ENCODE results near the gene ADAP1.

The ADAP1 gene

DNA sequence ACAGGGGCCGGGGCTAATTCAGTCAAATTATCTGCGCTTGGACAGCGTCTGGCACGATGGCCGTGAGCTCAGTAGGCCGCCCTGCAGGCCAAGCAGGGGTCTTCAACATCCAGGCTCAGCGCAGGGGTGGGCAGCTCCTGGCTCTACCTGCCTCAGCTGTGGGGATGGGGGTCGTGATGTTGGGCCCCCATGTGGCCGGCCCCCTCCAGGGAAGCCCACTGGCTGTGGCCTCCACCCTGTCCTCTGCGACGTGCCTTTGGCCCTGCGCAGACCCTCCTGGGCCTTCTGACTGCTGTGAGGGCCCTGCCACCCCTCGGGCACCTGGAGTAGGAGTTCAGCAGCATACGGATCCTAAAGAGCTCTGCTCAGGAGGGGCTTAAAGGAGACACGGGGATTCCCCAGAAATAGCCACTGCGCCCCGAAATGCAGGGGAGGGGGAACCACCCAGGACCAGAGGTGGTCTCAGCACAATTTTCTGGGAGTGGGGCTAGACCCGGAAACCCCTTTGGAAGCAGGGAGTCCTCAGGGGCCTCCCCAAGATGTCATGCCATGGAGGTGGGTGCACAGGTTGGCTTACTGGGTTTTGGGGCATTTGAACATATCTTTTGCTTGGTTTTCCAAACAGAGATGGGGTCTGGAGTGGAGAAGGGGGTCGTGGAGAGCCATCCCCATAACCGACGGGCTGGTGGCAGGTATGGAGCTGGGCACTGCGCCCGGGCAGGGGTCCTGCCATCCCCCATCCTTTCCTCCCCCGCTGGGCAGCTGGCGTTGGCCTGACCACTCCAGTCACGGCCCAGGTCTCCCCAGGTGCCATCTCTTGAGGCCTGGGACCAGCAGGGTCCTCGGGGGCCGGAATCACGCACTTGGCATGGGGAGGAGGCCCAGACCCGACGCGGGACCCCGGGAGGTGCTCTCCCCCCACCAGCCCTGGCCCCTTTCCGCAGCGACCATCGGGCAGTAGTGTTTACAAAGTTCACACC lies 4.0 kb upstream of the ADAP1 start:
- TF ChIP-seq, protein P1, sequence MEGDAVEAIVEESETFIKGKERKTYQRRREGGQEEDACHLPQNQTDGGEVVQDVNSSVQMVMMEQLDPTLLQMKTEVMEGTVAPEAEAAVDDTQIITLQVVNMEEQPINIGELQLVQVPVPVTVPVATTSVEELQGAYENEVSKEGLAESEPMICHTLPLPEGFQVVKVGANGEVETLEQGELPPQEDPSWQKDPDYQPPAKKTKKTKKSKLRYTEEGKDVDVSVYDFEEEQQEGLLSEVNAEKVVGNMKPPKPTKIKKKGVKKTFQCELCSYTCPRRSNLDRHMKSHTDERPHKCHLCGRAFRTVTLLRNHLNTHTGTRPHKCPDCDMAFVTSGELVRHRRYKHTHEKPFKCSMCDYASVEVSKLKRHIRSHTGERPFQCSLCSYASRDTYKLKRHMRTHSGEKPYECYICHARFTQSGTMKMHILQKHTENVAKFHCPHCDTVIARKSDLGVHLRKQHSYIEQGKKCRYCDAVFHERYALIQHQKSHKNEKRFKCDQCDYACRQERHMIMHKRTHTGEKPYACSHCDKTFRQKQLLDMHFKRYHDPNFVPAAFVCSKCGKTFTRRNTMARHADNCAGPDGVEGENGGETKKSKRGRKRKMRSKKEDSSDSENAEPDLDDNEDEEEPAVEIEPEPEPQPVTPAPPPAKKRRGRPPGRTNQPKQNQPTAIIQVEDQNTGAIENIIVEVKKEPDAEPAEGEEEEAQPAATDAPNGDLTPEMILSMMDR (IDR thresholded peaks at IDR 0.05) = no peak

DNA sequence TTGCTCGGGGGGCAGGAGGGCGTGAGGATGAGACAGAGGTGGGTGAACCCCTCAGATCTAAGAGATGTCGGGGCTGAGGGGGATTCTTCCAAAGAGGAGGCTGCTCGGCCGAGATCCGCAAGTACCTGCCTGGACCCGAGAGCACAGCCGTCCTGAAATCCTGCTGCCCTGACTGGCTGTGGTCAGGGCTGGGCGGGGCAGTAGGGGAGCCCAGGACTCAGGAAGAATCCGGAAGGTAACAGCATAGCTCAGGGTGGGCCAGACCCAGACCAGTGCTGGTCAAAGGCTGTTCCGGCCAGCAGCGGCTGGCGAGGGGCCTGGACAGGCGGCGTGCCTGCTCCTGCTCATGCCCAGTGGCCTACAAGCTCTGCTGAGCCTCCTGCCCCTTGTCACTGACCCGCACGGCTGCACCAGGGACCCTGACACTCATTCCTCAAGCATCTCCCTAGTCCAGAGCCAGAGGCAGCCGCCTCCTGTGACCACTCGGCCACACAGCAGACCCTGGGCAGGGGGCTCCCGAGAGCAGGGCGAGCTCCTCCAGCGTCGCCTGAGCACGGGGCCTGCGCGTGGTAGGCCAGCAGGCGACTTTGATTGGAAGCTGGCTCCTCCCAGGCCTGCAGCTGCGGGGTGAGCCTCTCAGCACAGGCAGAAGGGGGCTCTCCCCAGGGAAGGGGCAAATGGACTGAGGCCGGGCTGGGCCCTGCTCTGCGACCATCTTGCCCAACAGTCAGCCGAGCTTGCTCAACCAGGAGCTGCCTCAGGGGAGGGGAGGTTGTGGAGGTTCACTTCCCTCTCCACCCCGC lies 3.1 kb upstream of the ADAP1 start:
- TF ChIP-seq, protein P1 (IDR thresholded peaks at IDR 0.05) = no peak

DNA sequence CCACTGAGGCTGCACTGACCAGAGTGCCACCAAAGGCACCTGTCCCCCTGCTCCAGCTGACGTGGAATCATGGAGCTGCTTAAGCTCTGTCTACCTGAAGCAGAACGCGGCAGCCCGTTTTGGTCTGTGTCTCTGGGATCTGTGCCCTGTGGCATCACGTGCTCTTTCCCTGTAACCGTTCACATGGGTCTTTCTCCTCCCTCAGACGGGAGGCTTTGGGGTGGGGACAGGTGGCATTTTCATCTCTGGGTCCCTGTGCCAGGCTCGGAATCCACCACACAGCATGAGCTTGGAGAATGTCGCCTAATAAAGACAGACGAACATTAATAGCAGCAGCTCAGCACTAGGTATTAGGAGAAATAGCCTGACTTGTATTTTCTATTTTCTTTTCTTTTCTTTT lies 1.6 kb upstream of the ADAP1 start:
- TF ChIP-seq, protein P1 (IDR thresholded peaks at IDR 0.05) = no peak

DNA sequence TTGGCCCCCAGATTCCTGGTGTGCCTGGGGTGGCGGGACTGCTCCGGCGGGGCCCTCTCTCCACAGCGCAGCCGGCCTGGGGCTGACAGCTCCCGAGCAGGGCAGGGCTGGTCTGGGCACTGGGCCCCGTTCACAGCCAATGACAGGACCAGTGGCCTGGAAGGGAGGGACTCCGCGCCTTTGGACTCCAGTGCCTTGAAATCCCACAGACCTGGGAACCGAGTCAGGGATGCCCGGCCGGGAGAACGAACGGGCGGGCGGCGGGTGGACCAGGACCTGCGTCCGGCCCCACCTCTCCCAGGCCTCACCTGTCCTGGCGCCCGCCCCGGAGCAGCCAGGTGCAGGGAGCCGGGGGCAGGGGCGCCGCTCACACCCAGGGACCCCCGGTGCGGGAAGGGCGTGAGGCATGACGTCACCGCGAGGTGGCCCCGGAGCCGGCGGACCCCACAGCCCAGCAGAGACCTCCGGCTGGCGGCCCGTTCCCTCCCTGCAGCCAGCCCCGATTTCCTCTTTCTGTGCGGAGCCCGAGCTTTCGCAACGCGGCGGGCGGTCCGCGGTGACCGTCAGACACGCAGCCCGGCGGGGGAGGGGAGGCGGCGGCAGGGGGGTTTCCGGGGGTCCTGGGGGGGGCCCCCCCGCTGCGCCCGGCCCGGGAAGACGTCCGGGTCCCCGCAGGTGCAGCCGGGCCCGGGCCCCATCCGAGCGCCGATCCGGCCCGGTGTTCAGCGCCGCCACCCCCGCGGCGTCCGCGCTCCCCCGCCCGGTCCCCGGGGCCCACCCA lies 743 bp downstream of the ADAP1 start:
- TF ChIP-seq, protein P1 (IDR thresholded peaks at IDR 0.05) = no peak

DNA sequence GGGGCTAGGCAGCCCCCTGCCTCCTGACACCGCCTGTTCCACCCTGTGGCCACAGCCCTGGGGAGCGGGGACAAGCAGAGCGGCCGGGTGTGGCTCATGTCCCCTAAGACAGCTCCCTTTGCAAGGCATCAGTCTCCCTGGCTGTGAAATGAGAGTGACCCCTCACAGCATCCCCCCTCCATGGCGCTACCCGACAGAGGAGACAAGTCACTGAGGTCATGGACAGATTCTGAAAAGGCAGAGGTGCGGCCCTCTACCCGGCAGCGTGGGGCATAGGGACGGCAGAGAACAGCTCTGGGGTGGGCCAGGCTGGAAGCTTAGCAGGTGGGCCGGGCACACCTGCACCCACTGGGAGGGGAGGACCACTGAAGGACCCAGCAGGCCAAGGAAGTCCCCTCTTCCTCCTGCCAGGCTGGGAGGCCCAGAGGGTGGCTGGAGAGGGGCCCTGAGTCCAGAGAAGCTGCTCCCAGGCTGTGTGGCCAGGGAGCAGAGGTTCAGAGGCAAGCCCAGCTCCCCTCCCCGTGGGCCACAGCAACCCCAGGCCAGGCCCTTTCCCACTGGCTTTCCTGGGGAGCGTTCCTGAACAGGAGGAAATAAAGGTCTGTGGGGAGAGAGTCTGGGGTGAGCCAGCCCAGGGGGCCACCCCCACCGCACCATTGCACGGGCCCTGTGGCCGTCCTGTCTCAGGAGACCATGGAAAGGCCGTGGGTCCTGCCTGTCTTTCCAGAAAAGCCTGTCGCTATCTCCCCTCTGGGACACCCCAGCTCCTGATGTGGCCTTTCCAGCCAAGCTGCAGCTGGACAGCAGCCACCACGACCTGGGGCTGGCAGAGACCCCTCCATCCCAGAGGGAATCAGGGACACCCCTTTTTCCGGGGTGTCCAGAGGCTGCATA lies 1.7 kb downstream of the ADAP1 start:
- TF ChIP-seq, protein P1 (IDR thresholded peaks at IDR 0.05) = no peak

DNA sequence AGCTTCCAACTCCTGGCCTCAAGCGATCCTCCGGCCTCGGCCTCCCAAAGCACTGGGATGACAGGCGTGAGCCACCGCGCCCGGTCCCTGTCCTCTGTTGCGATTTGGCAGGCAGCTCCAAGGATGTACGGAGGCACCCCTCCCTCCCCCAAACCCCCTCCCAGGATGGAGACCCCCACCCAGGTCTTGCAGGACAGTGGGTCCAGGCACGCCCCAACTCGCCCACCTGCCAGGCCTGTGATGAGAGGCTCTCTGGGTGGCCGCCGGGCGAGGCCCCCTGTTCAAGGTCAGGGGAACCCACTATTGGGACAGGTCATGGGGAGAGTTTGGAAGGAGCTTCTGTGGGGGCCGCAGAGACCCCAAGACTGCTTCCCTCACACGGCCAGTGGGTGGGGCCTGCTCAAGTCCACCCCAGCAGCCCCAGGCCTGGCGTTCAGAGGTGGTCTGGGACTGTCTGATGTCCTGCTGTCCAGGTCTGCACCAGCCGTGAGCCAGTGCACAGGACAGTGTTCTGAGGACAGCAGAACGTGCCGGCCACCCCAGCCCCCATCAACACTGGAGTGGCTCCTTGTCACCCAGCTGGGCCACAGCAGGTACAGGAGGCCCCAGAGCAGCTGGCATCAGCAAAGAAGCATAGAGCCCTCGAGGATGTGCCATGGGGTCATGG lies 2.5 kb downstream of the ADAP1 start:
- TF ChIP-seq, protein P1 (IDR thresholded peaks at IDR 0.05) = no peak

All from LNCAP (cell line).